Cortex of kidney (tissue), 1 donor: ENCODE results near the gene SLC36A2.
"Not testable (repeated sequence)": the region's sequence is repeated elsewhere in the genome, so short reads cannot be mapped to it uniquely, and the experiment has no call there.

Experiments used
- DNase-seq: peaks from one replicate; lab custom pipeline; 2025; lab: John Stamatoyannopoulos, UW

SLC36A2 gene

DNA sequence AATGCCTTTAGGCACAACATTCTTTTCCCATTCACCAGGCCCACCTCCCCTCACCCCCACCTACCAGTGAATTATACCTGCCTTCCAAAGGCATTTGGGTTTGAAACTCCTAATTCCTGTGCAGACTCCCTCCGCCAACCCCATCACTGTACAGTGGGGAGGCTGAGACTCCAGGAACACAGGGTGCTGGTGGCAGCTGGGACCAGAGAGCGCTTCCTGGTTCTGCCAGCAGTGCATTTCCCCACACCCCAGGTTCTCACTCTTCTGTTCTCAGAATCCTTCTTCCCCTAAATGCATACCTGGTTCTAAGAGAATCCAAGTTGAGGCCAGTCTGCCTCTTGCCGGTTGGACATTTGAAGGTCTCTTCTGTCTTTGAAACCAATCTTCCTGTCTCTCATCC lies 21.1 kb downstream of the SLC36A2 start:
- DNase-seq, result no peak

DNA sequence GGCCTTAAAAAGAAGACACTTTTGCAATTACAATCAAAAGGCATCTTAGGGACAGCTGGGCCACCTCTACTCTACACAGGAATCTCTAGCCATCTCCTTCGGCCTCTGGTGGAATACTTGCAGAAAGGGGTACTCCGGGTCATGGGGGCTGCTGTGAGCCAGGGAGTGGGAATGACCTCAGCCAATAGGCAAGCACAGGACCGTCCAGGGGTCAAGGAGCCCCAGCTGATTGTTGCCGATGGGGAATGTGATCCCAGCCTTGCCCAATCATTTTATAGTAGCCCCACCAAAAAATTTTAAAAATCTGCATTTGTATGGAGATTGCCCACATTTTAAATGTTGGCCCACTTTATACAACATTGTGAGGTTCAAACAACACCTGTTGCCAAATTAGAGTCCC lies 26.9 kb downstream of the SLC36A2 start:
- no peak for DNase-seq

DNA sequence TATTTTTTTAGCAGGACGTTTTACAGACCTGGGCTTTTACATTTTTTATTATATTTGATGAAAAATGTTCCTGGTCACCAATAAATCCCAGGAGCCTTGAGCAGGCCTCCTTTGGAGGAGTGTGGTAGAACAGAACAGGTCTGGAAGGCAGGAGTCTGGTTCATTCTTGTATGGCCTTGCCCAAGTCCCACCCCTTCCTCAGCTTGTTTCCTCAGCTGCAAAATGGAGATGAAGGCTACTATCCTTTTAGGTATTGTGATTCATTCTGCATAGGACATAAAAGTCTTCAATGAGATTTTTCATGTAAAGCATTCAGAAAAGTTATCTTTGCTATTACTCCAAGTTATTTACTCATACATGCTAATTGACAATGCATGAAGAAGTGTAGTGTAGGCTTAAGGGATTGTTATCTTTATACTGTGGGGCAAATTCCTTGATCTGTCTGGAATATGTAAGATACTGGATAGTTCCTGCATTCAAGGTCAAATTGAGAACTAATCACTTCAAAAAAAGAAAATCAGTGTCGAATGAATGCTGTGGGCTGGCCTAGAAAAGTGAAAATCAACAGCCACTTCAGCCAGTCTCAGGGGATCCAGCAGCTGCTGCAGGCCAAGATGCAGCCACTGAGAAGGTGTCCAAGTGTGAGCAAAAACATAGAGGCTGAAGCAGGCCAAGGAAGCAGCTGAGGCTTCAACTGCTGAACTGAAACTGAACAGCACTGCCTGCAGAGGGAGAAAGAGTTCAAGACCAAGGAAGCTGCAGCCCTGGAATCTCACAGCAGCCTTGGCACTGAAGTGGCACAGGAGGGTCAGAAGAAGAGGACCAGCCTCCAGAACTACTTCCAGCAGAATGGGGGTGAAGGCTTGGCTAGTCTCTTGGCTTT lies 28.3 kb downstream of the SLC36A2 start:
- no peak for DNase-seq

DNA sequence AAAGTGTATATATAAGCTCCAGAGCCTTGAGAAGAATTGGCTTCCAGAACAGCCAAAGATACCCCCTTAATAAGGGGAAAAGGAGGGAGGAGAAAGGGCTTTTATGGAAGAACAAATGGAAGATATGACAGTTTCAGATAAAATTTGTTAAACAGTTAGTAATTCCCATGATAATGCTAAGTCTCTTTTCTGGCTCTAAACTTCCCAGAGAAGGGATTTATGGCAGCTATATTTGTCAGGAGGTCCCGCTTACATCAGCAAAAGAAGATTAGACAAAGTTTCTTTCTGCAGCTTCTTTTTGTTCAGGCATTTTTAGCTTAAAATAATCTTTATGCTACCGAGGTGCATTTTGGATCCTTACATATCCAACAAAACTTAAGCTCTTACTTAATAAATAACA lies 29.5 kb downstream of the SLC36A2 start:
- no peak for DNase-seq

DNA sequence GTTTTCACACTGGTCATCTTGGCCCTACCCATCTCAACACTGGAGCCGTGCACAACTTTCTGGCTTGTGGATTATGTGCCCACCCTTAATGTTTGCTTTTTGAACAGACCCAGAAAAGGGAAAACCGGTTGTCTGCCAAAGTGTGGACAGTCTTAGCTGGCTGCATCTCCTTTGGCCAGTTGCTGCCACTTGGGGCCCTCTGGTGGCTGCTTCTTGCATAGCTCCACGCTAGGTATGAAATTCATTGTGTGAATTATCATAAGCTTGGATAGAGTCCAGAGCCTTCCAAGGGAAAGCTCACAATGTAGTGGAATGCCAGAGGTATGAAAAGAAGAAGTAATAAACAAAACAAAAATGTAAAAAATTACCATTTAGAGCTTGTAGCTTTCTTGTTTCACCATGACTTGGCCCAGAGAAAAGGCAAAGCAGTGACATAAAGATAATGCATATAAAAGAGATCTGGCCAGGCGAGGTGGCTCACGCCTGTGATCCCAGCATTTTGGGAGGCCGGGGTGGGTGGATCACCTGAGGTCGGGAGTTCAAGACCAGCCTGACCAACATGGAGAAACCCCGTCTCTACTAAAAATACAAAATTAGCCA lies 31.3 kb downstream of the SLC36A2 start:
- no peak for DNase-seq

DNA sequence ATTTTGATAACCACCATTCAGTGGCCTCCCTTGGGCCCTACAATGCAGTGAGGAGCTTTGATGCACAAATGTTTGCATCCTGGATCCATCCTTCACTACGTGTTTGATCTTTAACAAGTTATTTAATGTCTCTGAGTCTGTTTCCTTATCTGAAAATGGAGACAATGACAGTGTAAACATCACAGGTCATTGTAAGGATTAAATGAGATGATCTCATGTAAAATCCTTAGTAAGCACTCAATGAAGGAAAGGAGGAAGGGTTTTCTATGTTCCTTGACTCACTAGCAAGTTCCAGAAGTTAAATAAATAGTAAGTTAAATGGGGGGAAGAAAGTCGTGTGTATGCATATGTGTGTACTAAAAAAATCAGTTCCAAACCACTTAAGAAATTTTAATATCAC lies 34.0 kb downstream of the SLC36A2 start:
- DNase-seq, result no peak

DNA sequence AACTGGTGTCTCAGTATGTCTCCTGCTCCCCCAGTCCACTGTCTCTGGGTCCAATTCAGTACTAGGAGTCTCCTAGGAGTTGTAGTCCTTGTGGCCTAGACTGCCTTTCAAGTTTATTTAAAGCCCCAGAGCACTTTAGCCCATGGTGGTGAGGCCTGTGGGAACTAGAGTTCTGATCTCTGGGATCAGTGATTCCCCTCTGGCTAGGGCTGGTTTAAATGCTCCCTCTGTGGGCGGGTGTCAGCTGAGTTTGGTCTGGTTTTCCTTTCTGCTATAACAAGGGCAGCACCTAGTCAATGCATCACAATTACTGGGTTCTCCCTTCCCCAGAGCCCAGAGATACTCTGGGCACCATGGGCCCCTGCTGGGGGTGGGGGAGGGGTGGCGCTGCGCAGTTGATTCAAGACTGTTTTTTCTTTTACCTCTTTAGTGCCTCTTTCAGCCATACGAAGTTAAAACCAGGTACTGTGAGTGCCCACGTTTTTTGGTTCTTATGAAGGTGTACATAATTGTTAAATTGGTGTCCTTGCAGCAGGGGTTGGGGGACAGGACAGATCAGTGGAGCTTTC lies 34.5 kb downstream of the SLC36A2 start:
- DNase-seq, result no peak

DNA sequence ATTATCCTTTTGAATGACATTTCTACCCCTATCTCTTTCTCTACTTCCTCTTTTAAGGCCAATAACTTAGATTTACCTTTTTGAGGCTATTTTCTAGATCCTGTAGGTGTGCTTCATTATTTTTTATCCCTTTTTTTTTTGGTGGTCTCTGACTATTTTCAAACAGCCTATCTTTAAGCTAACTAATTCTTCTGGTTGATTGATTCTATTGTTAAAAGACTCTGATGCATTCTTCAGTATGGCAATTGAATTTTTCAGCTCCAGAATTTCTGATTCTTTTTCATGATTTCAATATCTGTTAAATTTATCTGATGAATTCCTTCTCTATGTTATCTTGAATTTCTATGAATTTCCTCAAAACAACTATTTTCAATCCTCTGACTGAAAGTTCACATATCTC lies 36.4 kb downstream of the SLC36A2 start:
- DNase-seq, result no peak

DNA sequence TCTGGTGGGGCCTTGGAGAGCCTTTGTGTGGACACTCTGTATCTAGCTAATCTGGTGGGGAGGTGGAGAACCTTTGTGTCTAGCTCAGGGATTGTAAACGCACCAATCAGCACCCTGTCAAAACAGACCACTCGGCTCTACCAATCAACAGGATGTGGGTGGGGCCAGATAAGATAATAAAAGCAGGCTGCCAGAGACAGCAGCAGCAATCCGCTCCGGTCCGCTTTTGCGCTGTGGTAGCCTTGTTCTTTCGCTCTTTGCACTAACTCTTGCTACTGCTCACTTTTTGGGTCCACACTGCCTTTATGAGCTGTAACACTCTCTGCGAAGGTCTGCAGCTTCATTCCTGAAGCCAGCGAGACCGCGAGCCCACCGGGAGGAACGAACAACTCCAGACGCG lies 37.5 kb downstream of the SLC36A2 start:
- not testable (repeated sequence) for DNase-seq

DNA sequence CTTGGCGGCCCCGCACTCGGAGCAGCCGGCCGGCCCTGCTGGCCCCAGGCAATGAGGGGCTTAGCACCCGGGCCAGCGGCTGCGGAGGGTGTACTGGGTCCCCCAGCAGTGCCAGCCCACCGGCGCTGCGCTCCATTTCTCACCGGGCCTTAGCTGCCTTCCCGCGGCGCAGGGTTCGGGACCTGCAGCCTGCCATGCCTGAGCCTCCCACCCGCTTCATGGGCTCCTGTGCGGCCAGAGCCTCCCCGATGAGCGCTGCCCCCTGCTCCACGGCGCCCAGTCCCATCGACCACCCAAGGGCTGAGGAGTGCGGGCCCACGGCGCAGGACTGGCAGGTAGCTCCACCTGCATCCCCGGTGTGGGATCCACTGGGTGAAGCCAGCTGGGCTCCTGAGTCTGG lies 38.1 kb downstream of the SLC36A2 start:
- DNase-seq, result not testable (repeated sequence)

DNA sequence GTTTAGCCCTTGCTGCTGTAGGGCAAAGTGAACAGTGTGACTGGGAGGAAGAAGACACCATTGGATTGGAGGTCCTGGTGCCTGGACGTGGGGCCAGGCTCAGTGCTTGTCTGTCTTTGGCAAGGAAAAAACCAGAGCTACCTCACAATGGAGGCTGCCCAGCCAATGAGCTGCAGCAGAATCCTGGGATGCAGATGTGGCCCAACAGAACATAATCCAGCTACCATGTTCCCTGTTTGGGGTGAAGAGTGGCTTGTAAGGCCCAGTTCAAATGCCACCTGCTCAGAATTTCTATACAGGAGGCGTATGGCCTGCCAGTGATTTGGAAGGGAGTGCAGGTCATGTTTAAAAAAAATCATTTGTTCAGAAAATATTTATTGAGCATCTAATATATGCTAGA lies 43.7 kb downstream of the SLC36A2 start, which contains the start of gene SLC36A3:
SLC36A3 (minus strand) TSS at position 101 of the 400 bp plus-strand sequence. CDS start 412 bp downstream, outside the sequence.
- no peak for DNase-seq

DNA sequence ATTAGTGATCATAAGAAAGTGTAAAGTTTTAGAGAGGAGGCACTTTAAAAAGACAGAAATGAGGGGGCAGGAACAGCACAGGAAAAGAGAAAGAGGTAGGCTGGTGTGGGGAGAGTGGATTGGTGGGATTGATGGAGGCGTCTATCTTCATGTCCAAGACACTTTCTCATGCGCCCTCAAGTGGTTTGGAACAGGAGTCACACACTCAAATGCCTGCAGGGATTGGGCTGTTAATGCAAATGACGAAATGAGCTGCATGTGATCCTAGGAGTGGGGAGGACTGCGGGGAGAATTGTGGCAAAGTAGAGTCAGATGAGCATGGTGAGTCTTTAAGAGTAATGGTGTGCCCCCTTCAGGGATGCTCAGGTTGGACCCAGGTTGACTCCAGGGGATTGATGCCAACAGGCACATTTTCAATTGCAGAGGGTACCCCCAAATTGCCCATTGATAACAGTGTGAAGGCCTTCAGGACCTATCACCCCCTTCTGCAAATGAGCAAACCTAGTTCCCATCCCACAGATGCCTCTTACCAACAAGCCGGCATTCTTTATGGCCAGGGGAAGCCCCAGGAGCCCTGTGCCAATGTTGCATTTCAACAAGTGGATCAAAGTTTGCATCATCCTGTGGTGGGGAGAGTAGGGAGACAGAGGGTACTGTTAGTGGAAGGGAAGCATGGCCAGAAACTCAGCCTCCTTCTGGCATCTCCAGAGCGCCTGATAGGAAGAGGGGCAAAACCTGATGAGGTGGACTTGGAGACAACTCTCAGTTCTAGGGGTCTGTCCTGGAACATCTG lies 49.1 kb downstream of the SLC36A2 start:
- DNase-seq, result no peak

DNA sequence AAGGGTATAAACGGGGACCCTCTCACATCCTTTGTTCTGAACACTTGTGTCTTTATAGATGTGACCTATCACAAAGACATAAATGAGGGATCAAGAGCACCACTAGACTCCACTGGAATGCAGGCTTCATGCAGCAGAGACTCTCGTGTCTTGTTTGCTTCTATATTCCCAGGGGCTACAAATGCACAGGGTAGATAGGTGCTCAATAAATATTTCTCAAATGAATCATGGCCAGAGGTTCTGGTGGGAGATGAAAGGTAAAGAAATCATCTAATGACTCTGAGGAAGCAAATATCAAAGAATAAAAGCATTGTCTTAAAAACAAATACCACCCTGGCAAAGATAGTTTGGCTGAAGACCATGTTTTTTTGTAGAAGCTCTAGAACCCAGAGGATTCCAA lies 50.4 kb downstream of the SLC36A2 start:
- no peak for DNase-seq

DNA sequence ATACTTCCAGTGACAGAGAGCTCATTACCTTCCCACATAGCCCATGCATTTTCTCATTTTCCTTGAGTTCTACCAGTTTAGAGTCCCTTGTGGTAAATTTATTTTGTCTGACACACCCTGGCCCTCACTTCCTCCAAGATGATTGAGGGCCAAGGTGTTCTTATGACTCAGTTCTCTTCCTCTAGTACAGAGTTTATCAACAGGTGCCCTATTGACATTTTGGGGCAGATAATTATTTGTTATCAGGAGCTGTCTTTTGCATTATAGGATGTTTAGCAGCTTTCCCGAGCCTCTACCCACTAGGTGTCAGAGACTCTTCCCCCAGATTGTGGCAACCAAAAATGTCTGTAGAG lies 50.9 kb downstream of the SLC36A2 start:
- no peak for DNase-seq

DNA sequence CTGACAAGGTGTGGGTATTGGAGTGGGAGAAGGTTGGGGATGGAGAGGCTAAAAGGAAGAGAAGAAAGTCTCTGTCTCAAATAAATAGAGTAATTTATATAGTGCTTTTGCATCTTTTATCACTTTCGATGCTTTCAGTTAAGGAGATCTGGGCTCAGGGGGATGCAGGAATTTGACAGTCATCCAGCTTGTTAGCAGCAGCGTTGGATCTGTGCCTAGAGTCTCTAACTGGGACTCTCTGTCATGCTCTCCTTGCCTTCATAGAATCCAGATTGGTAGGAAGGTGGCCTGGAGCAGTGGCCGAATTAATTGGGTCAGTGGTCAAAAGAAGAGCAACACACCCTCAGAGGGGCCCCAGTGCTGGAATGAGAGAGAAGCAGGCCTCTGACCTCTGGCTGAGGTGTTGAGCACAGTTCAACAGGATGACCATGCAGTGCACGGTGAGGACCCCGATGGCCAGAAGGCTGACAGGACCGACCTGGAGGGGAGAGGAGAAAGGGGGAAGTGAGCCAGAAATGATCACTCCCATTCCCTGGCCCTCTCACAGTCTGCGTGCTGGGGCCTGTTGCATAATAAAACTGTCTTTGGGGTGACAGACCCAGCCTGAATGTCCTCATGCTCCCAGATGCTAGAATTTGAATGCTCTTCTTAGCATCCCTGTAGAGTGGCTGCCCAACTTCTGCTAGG lies 51.4 kb downstream of the SLC36A2 start:
- DNase-seq, result no peak

DNA sequence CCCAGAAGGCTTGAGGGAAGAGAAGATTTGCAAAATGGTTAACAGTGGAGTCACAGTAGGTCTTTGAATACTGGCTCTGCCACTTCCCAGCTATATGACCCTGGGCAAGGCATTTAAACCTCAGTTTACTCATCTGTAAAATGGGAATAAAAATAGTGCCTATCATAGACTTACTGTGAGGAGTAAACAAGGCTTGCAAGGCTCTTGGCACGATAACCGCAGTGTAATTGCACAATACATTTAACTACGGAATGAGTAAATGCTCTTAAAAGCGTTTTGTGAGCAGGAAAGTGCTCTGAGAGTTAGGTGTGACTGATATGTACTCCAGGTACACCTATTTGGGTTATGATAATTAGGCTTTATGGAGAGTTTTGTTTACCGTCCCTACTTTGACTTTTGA lies 52.2 kb downstream of the SLC36A2 start:
- no peak for DNase-seq

DNA sequence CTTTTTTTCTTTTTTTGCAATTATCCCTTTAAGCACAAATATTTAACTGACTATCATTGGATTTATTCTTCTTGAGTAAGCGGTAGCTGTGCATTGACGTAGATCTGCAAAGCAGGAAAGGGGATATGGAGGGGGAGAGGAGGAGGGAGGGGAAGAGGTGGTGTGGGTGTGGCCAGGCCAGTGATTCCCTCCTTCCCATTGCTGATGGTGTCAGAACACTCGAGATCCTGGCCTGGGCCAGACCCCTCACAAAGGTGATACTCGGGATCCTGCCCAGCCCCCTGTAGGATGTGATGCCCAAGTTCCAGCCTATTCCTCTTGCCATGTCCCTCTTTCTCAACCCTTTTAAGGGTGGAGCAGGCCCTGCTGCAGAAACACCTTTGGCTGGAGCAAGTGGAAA lies 53.7 kb downstream of the SLC36A2 start:
- DNase-seq, result no peak

DNA sequence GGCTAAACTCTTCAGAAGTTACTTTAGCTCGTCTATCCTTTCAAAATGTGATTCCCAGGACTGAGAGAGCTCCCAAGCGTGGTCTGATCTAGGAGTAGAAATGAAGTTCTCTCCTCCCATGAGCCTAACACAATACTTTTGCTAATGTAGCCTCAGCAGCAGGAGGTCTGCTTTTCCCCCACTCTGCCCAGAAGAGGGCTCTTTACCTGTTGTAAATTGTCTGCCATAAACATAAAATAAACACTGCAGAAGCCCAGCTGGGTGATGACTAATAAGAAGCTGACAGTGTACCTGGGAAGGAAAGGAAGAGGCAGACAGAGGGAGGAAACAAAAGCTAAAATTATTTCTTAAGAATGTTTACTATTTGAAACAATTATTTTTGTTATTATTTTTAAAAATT lies 59.2 kb downstream of the SLC36A2 start:
- DNase-seq, result no peak

DNA sequence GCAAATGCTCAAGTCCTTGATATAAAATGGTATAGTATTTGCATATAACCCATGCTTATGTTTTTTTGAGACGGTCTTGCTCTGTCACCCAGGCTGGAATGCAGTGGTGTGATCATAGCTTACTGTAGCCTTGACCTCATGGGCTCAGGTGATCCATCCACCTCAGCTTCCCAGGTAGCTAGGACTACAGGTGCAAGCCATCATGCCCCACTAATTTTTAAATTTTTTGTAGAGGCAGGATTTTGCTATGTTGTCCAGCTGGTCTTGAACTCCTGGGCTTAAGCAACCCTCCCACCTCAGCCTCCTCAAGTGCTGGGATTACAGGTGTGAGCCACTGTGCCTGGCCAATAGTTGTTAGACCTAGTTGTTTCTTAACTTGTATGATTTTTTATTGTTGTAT lies 61.1 kb downstream of the SLC36A2 start:
- no peak for DNase-seq

DNA sequence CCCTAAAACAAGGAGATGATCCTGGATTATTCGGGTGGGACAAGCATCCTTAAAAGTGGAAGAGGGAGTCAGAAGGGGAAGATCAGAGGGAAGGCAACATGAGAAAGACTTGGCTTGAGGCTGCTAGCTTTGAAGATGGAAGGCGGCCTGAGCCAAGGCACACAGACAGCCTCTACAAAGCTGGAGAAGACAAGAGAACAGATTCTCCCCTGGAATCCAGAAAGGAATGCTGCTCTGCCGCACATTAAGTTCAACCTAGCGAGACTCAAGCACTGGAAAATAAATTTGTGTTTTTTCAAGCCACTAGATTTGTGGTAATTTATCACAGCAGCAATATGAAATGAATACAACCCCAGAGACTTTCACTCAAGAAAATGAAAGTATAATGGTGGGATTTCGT lies 61.7 kb downstream of the SLC36A2 start:
- no peak for DNase-seq

DNA sequence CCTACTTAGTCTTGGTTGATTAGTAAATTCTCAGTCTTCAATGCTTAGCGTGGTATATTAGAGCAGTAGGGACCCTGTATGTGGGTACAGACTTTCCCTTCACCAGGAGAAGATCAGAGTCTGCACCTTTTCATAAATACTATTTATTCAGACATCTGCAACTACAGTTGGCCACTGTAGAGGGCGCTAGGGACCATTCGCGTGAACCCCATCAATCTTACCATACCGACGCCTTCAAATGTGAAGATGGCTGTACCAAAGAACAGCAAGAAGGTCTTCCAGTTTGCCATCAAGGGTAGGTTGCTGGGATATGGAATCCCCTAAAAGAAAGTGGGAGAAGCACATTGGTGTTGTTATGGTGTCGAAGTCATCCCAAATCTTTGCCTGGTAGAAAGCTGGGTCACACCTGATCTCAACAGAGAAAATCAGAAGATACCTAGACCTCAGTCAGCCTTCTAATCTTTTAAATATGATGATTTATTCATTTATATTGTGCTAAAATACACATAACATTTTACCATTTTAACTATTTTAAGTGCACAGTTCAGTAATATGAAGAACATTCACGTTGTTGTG lies 62.9 kb downstream of the SLC36A2 start:
- no peak for DNase-seq
